Left ventricle myocardium inferior (tissue), 1 donor: ENCODE data around the gene NRL. TPM values are rescaled to one million over a fixed set of nuclear protein-coding genes. Genes with fewer than 3 reads are reported as not detected.

ENCODE experiments used
- DNase-seq: peaks from one replicate; pipeline ENCODE4 v3.0.0-alpha.2; 2020
- H3K27ac ChIP-seq: fragments of 200-600 bp; replicated peaks from 2 replicates; pipeline ENCODE4 v1.8.0; 2021
- H3K27me3 ChIP-seq: fragments of 200-600 bp; 2 replicates; pipeline ENCODE4 v1.8.0; 2021; ENCODE audit warnings: low read depth
- H3K36me3 ChIP-seq: fragments of 200-600 bp; 2 replicates; pipeline ENCODE4 v1.8.0; 2021
- H3K4me1 ChIP-seq: fragments of 200-600 bp; 2 replicates; pipeline ENCODE4 v1.8.0; 2021
- H3K4me3 ChIP-seq: fragments of 200-600 bp; 2 replicates; pipeline ENCODE4 v1.8.0; 2021; ENCODE audit warnings: mild to moderate bottlenecking, moderate library complexity
- H3K9me3 ChIP-seq: fragments of 200-600 bp; replicated peaks from 2 replicates; pipeline ENCODE4 v1.8.0; 2021
- CTCF ChIP-seq: fragments of 200-600 bp; IDR thresholded peaks from 2 replicates; pipeline ENCODE4 v1.8.0; 2021; ENCODE audit warnings: antibody characterized with exemption, mild to moderate bottlenecking, borderline replicate concordance
- intact Hi-C: fragments of 100-400 bp; cut with micrococcal nuclease; formaldehyde crosslinking; loops from one replicate; pipeline ENCODE4 v1.11.0; 2022
- total RNA-seq: library from RNA; stranded (reverse); fragmentation: NEBNext Ultra II Directional; extraction: Animal tissue kit (Norgen Biotek cat#: 25700); gene quantifications from one replicate; pipeline ENCODE4 v1.2.1, GENCODE V29; 2021
- donor health status: DM: no; HTN: yes; CAD: no; lungs with severe emphysema.

Gene NRL
- total RNA-seq, 1 donor from 2014 or later = 1.5 TPM

GRCh38 chr14:24137529-24138395 is 23.0 kb upstream of the NRL start:
- H3K36me3 ChIP-seq = peaks cover 28% of the 10 kb centered on the region
- intact Hi-C loops = no loop called here
- TF ChIP-seq CTCF = no peak

GRCh38 chr14:24136684-24137528 is 22.2 kb upstream of the NRL start:
- Histone ChIP-seq H3K36me3 (peaks cover 28% of the 10 kb centered on the region), H3K4me1 (peaks cover 69% of the 10 kb centered on the region), H3K4me3 (peak overlapping the region; percentile 91), H3K27ac (peak overlapping the region; percentile 94), H3K27me3 (no peaks in the 10 kb centered on the region), H3K9me3 (no peaks in the 10 kb centered on the region)
- intact Hi-C loops = no loop called here
- no peak for TF ChIP-seq CTCF
- no peak for DNase-seq

More at GRCh38 chr14:24137529-24138395, 23.0 kb upstream of the NRL start:
- Histone ChIP-seq H3K27me3 (no peaks in the 10 kb centered on the region), H3K9me3 (no peaks in the 10 kb centered on the region), H3K27ac (peak overlapping the region; percentile 94), H3K4me1 (peaks cover 67% of the 10 kb centered on the region), H3K4me3 (no peak overlapping the region)
- DNase-seq = no peak

- no peaks in the 10 kb centered on the region for H3K9me3 ChIP-seq
- peaks cover 28% of the 10 kb centered on the region for H3K36me3 ChIP-seq
- DNase-seq = peak; percentile 95
- intact Hi-C loops = no loop called here
- TF ChIP-seq CTCF = no peak
- H3K27me3 ChIP-seq = no peaks in the 10 kb centered on the region
- peaks cover 72% of the 10 kb centered on the region for H3K4me1 ChIP-seq
- H3K27ac ChIP-seq = peak within 1 kb of the TSS; percentile 94
- H3K4me3 ChIP-seq = peak within 1 kb of the TSS; percentile 91
Measured at GRCh38 chr14:24135834-24136683, 21.3 kb upstream of the NRL start, which contains the start of gene PSME1. Gene PSME1 (plus strand): TSS chr14:24136194. CDS start chr14:24136263, 69 bp downstream.

- intact Hi-C loops = no loop called here
- no peaks in the 10 kb centered on the region for H3K27me3 ChIP-seq
- H3K9me3 ChIP-seq = no peaks in the 10 kb centered on the region
- peaks cover 72% of the 10 kb centered on the region for H3K4me1 ChIP-seq
- H3K27ac ChIP-seq = peak overlapping the region; percentile 94
- no peak for TF ChIP-seq CTCF
- peak overlapping the region; percentile 91 for H3K4me3 ChIP-seq
- DNase-seq = no peak
- peaks cover 28% of the 10 kb centered on the region for H3K36me3 ChIP-seq
Measured at GRCh38 chr14:24135584-24135833, 20.8 kb upstream of the NRL start.

GRCh38 chr14:24133735-24134134 is 19.0 kb upstream of the NRL start:
- Histone ChIP-seq H3K27me3 (no peaks in the 10 kb centered on the region), H3K4me1 (peaks cover 59% of the 10 kb centered on the region), H3K36me3 (peaks cover 17% of the 10 kb centered on the region), H3K4me3 (no peak overlapping the region), H3K27ac (peak overlapping the region; percentile 98), H3K9me3 (no peaks in the 10 kb centered on the region)
- intact Hi-C loops = no loop called here
- no peak for DNase-seq
- TF ChIP-seq CTCF = no peak
